GM13976 (cell line): ENCODE data around the gene SESN2.
"Not testable (repeated sequence)": the region's sequence is repeated elsewhere in the genome, so short reads cannot be mapped to it uniquely, and the experiment has no call there.

Experiments
- DNase-seq: peaks from one replicate; pipeline ENCODE4 v3.0.0; 2012; ENCODE audit warnings: low spot score
- CTCF ChIP-seq: IDR thresholded peaks from 2 replicates; pipeline ENCODE4 v1.5.1; 2012; ENCODE audit warnings: borderline replicate concordance, mild to moderate bottlenecking; ENCODE audit not compliant: insufficient read depth; ENCODE audit errors: extremely low read depth, missing control alignments, control extremely low read depth
- in situ Hi-C: fragments of 300-500 bp; cut with MboI; formaldehyde crosslinking; loops from one replicate; pipeline ENCODE4 v1.12.0; 2022; ENCODE audit warnings: low sequenced_read_pairs, mixed read lengths, inconsistent platforms; ENCODE audit not compliant: unreplicated experiment

The SESN2 gene

GRCh38 chr1:28326515-28326914, 67.2 kb downstream of the SESN2 start:
- no peak for TF ChIP-seq CTCF
- DNase-seq: no peak
- in situ Hi-C loops: no loop called here

- TF ChIP-seq CTCF: no peak
- in situ Hi-C loops: no loop called here
- no peak for DNase-seq
These were observed 67.7 kb downstream of the SESN2 start for GRCh38 chr1:28326984-28327383.

- in situ Hi-C loops, DNase-seq: not testable (repeated sequence)
These were observed 68.1 kb downstream of the SESN2 start for GRCh38 chr1:28327431-28327830.

GRCh38 chr1:28328228-28328648, 68.9 kb downstream of the SESN2 start:
- DNase-seq: no peak
- in situ Hi-C loops: no loop called here
- no peak for TF ChIP-seq CTCF

GRCh38 chr1:28329395-28330153, 70.3 kb downstream of the SESN2 start:
- in situ Hi-C loops: no loop called here
- no peak for DNase-seq
- no peak for TF ChIP-seq CTCF
